ENCODE results near the gene UBAP2L. TPM values are rescaled to one million over a fixed set of nuclear protein-coding genes. Genes with fewer than 3 reads are reported as not detected.

Gene UBAP2L
- total and polyA plus RNA-seq, 2 experiments from 2014 or later: 98.5 to 157 TPM

GRCh38 chr1:154212083-154212482 lies 8.7 kb upstream of the UBAP2L start (continued):
- TF ChIP-seq CTCF (conservative IDR thresholded peaks at IDR 0.05; ENCODE audit: low read depth in 2 of 2) (no peak), EZH2phosphoT487 (IDR thresholded peaks at IDR 0.05; ENCODE audit: unreplicated experiment) (no peak), NANOG (IDR thresholded peaks at IDR 0.05; ENCODE audit: borderline replicate concordance) (no peak), STAT1 (IDR thresholded peaks at IDR 0.05; ENCODE audit: unreplicated experiment) (no peak)

DNA sequence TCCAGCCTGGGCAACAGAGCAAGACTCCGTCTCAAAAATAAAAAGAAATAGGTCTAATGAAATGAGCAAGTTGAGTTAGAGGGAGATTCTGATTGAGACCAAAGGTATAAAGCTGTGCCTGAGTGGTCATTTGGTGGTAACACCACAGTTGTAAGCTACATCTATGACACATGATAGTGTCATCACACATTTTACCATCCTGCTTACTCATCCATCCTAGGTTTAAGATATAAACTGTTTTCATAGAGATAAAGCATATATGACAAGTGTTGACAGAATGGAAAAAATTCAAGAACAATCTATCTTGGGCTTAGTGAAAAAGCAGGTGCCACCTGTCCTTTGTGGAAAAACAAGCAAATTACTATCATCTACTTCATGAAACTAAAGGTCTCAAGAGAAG lies 7.5 kb upstream of the UBAP2L start:
- H3K4me1 Mint-ChIP-seq: peaks cover 1% of the 10 kb centered on the region
- Histone ChIP-seq H4K20me1 (replicated peaks; ENCODE audit: insufficient read depth) (peaks cover 19% of the 10 kb centered on the region), H3K36me3 (ENCODE audit: insufficient read depth) (peaks cover 53% of the 10 kb centered on the region), H3K9me2 (ENCODE audit: insufficient read depth) (no peaks in the 10 kb centered on the region), H3K27ac (ENCODE audit: low read depth) (no peak overlapping the region), H3K4me2 (no peak overlapping the region), H3K27me3 (ENCODE audit: insufficient read depth) (no peaks in the 10 kb centered on the region), H2AFZ (no peak overlapping the region), H3K79me2 (replicated peaks; ENCODE audit: insufficient read depth) (peaks cover 39% of the 10 kb centered on the region), H3K4me1 (ENCODE audit: insufficient read depth) (peaks cover 3% of the 10 kb centered on the region; the same call in 1 of the 2 replicates), H3F3A (replicated peaks; ENCODE audit: low read depth) (peaks cover 24% of the 10 kb centered on the region; the same call in 1 of the 2 replicates), H3K4me3 (no peak overlapping the region)
- DNase-seq (ENCODE audit: low spot score) (no peak), ATAC-seq (no peak)
- H3K36me3 Mint-ChIP-seq (ENCODE audit: low read depth): peaks cover 84% of the 10 kb centered on the region
- peaks cover 3% of the 10 kb centered on the region for H3K27me3 Mint-ChIP-seq (ENCODE audit: insufficient read depth, low read depth, poor library complexity)
- H3K9me3 Mint-ChIP-seq: no peaks in the 10 kb centered on the region
- H3K4me3 Mint-ChIP-seq: no peak overlapping the region
- H3K27ac Mint-ChIP-seq: no peak overlapping the region
- TF ChIP-seq, protein P1, sequence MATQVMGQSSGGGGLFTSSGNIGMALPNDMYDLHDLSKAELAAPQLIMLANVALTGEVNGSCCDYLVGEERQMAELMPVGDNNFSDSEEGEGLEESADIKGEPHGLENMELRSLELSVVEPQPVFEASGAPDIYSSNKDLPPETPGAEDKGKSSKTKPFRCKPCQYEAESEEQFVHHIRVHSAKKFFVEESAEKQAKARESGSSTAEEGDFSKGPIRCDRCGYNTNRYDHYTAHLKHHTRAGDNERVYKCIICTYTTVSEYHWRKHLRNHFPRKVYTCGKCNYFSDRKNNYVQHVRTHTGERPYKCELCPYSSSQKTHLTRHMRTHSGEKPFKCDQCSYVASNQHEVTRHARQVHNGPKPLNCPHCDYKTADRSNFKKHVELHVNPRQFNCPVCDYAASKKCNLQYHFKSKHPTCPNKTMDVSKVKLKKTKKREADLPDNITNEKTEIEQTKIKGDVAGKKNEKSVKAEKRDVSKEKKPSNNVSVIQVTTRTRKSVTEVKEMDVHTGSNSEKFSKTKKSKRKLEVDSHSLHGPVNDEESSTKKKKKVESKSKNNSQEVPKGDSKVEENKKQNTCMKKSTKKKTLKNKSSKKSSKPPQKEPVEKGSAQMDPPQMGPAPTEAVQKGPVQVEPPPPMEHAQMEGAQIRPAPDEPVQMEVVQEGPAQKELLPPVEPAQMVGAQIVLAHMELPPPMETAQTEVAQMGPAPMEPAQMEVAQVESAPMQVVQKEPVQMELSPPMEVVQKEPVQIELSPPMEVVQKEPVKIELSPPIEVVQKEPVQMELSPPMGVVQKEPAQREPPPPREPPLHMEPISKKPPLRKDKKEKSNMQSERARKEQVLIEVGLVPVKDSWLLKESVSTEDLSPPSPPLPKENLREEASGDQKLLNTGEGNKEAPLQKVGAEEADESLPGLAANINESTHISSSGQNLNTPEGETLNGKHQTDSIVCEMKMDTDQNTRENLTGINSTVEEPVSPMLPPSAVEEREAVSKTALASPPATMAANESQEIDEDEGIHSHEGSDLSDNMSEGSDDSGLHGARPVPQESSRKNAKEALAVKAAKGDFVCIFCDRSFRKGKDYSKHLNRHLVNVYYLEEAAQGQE (IDR thresholded peaks at IDR 0.05; ENCODE audit: unreplicated experiment): no peak
- TF ChIP-seq CREB1 (CRISPR knock-in tag; IDR thresholded peaks at IDR 0.05; ENCODE audit: low read depth) (no peak), EZH2phosphoT487 (IDR thresholded peaks at IDR 0.05; ENCODE audit: unreplicated experiment) (no peak), EZH2 (IDR thresholded peaks at IDR 0.05; ENCODE audit: low read depth, unreplicated experiment) (no peak), STAT1 (IDR thresholded peaks at IDR 0.05; ENCODE audit: unreplicated experiment) (no peak), CTCF (conservative IDR thresholded peaks at IDR 0.05; ENCODE audit: low read depth in 2 of 2) (no peak), NANOG (IDR thresholded peaks at IDR 0.05; ENCODE audit: borderline replicate concordance) (no peak), ZNF114 (CRISPR knock-in tag; IDR thresholded peaks at IDR 0.05) (no peak), POLR2AphosphoS5 (IDR thresholded peaks at IDR 0.05; ENCODE audit: low read depth) (no peak), ZNF331 (CRISPR knock-in tag; IDR thresholded peaks at IDR 0.05; ENCODE audit: low read depth) (no peak), JUNB (IDR thresholded peaks at IDR 0.05; ENCODE audit: unreplicated experiment) (no peak)

Measured in GM23338 (cell line).